ENCODE measurements around the gene SRPK2.

SRPK2 gene

GRCh38 chr7:105224884-105225651, 163.7 kb downstream of the SRPK2 start:
- Histone ChIP-seq H3K36me3 (ENCODE audit: insufficient read depth) (no peaks in the 10 kb centered on the region), H3K4me3 (IDR thresholded peaks at IDR 0.05; ENCODE audit: insufficient read depth, low read depth, low read length) (no peak overlapping the region), H3K4me2 (peak overlapping the region; percentile 69), H3K4me1 (ENCODE audit: low read depth, poor library complexity, severe bottlenecking) (peaks cover 48% of the 10 kb centered on the region), H3K27ac (peak overlapping the region; percentile 47), H3K27me3 (ENCODE audit: insufficient read depth, low read depth) (no peaks in the 10 kb centered on the region), H2AFZ (ENCODE audit: low read depth) (no peak overlapping the region), H3K79me2 (ENCODE audit: insufficient read depth, low read depth) (peaks cover 81% of the 10 kb centered on the region), H4K20me1 (ENCODE audit: insufficient read depth) (no peaks in the 10 kb centered on the region), H3K9ac (peak overlapping the region; percentile 12; the same call in 1 of the 2 replicates)
- no peak for TF ChIP-seq CTCF (conservative IDR thresholded peaks at IDR 0.05; ENCODE audit: low read depth, low read length)

- no peak for TF ChIP-seq CTCF (conservative IDR thresholded peaks at IDR 0.05; ENCODE audit: low read depth, low read length)
- Histone ChIP-seq H3K27me3 (ENCODE audit: insufficient read depth, low read depth) (no peaks in the 10 kb centered on the region), H3K27ac (no peak overlapping the region), H3K4me2 (no peak overlapping the region), H3K4me1 (ENCODE audit: low read depth, poor library complexity, severe bottlenecking) (peaks cover 48% of the 10 kb centered on the region), H2AFZ (ENCODE audit: low read depth) (no peak overlapping the region), H3K9ac (no peak overlapping the region), H3K4me3 (IDR thresholded peaks at IDR 0.05; ENCODE audit: insufficient read depth, low read depth, low read length) (no peak overlapping the region), H3K36me3 (ENCODE audit: insufficient read depth) (no peaks in the 10 kb centered on the region), H3K79me2 (ENCODE audit: insufficient read depth, low read depth) (peaks cover 78% of the 10 kb centered on the region), H4K20me1 (ENCODE audit: insufficient read depth) (0 out of 2 replicates have a peak, but pooled peaks cover 4% of the 10 kb centered on the region)
These were observed 165.8 kb downstream of the SRPK2 start for GRCh38 chr7:105222953-105223352.

GRCh38 chr7:105219771-105220160, 169.0 kb downstream of the SRPK2 start:
- Histone ChIP-seq H4K20me1 (ENCODE audit: insufficient read depth) (0 out of 2 replicates have a peak, but pooled peaks cover 4% of the 10 kb centered on the region), H2AFZ (ENCODE audit: low read depth) (no peak overlapping the region), H3K9ac (no peak overlapping the region), H3K4me3 (IDR thresholded peaks at IDR 0.05; ENCODE audit: insufficient read depth, low read depth, low read length) (no peak overlapping the region), H3K79me2 (ENCODE audit: insufficient read depth, low read depth) (peaks cover 70% of the 10 kb centered on the region), H3K4me1 (ENCODE audit: low read depth, poor library complexity, severe bottlenecking) (peaks cover 38% of the 10 kb centered on the region), H3K36me3 (ENCODE audit: insufficient read depth) (no peaks in the 10 kb centered on the region), H3K4me2 (no peak overlapping the region), H3K27ac (no peak overlapping the region), H3K27me3 (ENCODE audit: insufficient read depth, low read depth) (no peaks in the 10 kb centered on the region)
- TF ChIP-seq CTCF (conservative IDR thresholded peaks at IDR 0.05; ENCODE audit: low read depth, low read length), result no peak

- no peaks in the 10 kb centered on the region for H3K27me3 ChIP-seq (ENCODE audit: insufficient read depth, low read depth)
- no peak for TF ChIP-seq CTCF (conservative IDR thresholded peaks at IDR 0.05; ENCODE audit: low read depth, low read length)
- H4K20me1 ChIP-seq (ENCODE audit: insufficient read depth), result 0 out of 2 replicates have a peak, but pooled peaks cover 4% of the 10 kb centered on the region
- peaks cover 73% of the 10 kb centered on the region for H3K79me2 ChIP-seq (ENCODE audit: insufficient read depth, low read depth)
- no peak overlapping the region for H2AFZ ChIP-seq (ENCODE audit: low read depth)
- no peaks in the 10 kb centered on the region for H3K36me3 ChIP-seq (ENCODE audit: insufficient read depth)
- peaks cover 34% of the 10 kb centered on the region for H3K4me1 ChIP-seq (ENCODE audit: low read depth, poor library complexity, severe bottlenecking)
- H3K4me2 ChIP-seq, result no peak overlapping the region
- no peak overlapping the region for H3K4me3 ChIP-seq (IDR thresholded peaks at IDR 0.05; ENCODE audit: insufficient read depth, low read depth, low read length)
- no peak overlapping the region for H3K27ac ChIP-seq
- H3K9ac ChIP-seq, result no peak overlapping the region
These were observed 169.6 kb downstream of the SRPK2 start for GRCh38 chr7:105218939-105219770.
